IMR-90 (cell line): ENCODE results near the gene TEX2.

Experiments
- FOS ChIP-seq: fragments of 150-350 bp; IDR thresholded peaks from 2 replicates; pipeline ENCODE4 v1.6.1; 2016; ENCODE audit warnings: low read depth, low read length
- RCOR1 ChIP-seq: IDR thresholded peaks from 2 replicates; pipeline ENCODE4 v1.6.1; 2012; ENCODE audit warnings: mild to moderate bottlenecking, low read length, improper control_type of control experiment; ENCODE audit not compliant: insufficient replicate concordance
- TF ChIP-seq, protein P1 (sequence below): conservative IDR thresholded peaks from 2 replicates; pipeline ENCODE4 v1.5.1; 2012; ENCODE audit warnings: mild to moderate bottlenecking, low read depth, low read length, improper control_type of control experiment

DNA sequence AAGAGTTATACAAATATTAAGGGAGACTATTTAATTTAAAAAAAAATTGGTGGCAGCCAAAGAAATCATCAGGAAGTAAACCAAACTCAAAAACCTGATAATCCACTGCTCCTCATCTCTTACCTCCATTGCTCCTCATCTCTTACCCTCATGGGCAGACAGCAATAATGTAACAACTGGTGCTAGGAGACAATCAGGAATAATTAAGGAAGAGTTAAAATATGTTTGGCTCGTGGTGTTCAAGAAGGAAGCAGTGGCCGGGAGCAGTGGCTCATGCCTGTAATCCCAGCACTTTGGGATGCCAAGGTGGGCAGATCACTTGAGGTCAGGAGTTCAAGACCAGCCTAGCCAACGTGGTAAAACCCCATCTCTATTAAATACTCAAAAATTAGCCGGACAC lies 151.2 kb downstream of the TEX2 start:
- TF ChIP-seq, protein P1, sequence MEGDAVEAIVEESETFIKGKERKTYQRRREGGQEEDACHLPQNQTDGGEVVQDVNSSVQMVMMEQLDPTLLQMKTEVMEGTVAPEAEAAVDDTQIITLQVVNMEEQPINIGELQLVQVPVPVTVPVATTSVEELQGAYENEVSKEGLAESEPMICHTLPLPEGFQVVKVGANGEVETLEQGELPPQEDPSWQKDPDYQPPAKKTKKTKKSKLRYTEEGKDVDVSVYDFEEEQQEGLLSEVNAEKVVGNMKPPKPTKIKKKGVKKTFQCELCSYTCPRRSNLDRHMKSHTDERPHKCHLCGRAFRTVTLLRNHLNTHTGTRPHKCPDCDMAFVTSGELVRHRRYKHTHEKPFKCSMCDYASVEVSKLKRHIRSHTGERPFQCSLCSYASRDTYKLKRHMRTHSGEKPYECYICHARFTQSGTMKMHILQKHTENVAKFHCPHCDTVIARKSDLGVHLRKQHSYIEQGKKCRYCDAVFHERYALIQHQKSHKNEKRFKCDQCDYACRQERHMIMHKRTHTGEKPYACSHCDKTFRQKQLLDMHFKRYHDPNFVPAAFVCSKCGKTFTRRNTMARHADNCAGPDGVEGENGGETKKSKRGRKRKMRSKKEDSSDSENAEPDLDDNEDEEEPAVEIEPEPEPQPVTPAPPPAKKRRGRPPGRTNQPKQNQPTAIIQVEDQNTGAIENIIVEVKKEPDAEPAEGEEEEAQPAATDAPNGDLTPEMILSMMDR: no peak
- TF ChIP-seq FOS (no peak), RCOR1 (no peak)
